WTC11 (cell line): ENCODE results near the gene EBI3.

Experiments used
- CDX4 ChIP-seq: fragments of 250-450 bp; sonication (Bioruptor Pico); IDR thresholded peaks from 2 replicates; pipeline ENCODE4 v1.9.0; 2021; ENCODE audit warnings: moderate library complexity, mild to moderate bottlenecking, inconsistent platforms, borderline replicate concordance
- CTCF ChIP-seq: fragments of 200-600 bp; IDR thresholded peaks from 2 replicates; pipeline ENCODE4 v1.8.0; 2022; ENCODE audit warnings: antibody characterized with exemption
- E2F4 ChIP-seq: sonication (generic); formaldehyde crosslinking; IDR thresholded peaks from 2 replicates; pipeline ENCODE4 v1.8.1; 2022; ENCODE audit warnings: low read depth, mild to moderate bottlenecking, moderate library complexity, missing genetic modification reagents, borderline replicate concordance
- FOXJ3 ChIP-seq: sonication (generic); formaldehyde crosslinking; IDR thresholded peaks from 2 replicates; pipeline ENCODE4 v1.9.0; 2021; ENCODE audit warnings: missing genetic modification reagents, mild to moderate bottlenecking, borderline replicate concordance
- GRHL2 ChIP-seq: fragments of 250-450 bp; sonication (Bioruptor Pico); IDR thresholded peaks from 2 replicates; pipeline ENCODE4 v1.8.0; 2022; ENCODE audit warnings: mild to moderate bottlenecking, moderate library complexity; ENCODE audit not compliant: insufficient replicate concordance, severe bottlenecking
- MAX ChIP-seq: sonication (generic); formaldehyde crosslinking; IDR thresholded peaks from 2 replicates; pipeline ENCODE4 v1.8.0; 2022; ENCODE audit warnings: mild to moderate bottlenecking, missing genetic modification reagents
- STAT6 ChIP-seq: sonication (generic); formaldehyde crosslinking; conservative IDR thresholded peaks from 2 replicates; pipeline ENCODE4 v1.8.1; 2023; ENCODE audit warnings: mild to moderate bottlenecking, low read depth, missing genetic modification reagents, moderate library complexity
- USF2 ChIP-seq: sonication (generic); formaldehyde crosslinking; IDR thresholded peaks from 2 replicates; pipeline ENCODE4 v1.8.1; 2023; ENCODE audit warnings: mild to moderate bottlenecking, missing genetic modification reagents, moderate library complexity
- ZNF121 ChIP-seq: sonication (generic); formaldehyde crosslinking; IDR thresholded peaks from 2 replicates; pipeline ENCODE4 v1.8.0; 2023; ENCODE audit warnings: missing genetic modification reagents
- ZNF512 ChIP-seq: sonication (generic); formaldehyde crosslinking; IDR thresholded peaks from 2 replicates; pipeline ENCODE4 v1.8.1; 2022; ENCODE audit warnings: missing genetic modification reagents, borderline replicate concordance

GRCh38 chr19:4278419-4279266, 49.3 kb downstream of the EBI3 start, which contains the start of gene SHD:
- TF ChIP-seq MAX (no peak), FOXJ3 (CRISPR knock-in tag) (no peak), ZNF121 (CRISPR knock-in tag) (no peak), CTCF (no peak), CDX4 (CRISPR knock-in tag) (no peak), E2F4 (CRISPR knock-in tag) (no peak), ZNF512 (CRISPR knock-in tag) (no peak), STAT6 (no peak), USF2 (CRISPR knock-in tag) (no peak), GRHL2 (CRISPR knock-in tag) (no peak)
